DMS53 (cell line): ENCODE results near the gene USP11.
"Not testable (repeated sequence)": the region's sequence is repeated elsewhere in the genome, so short reads cannot be mapped to it uniquely, and the experiment has no call there.

ENCODE experiments used
- DNase-seq: peaks from one replicate; lab custom pipeline; 2025; lab: John Stamatoyannopoulos, UW

Gene USP11

DNA sequence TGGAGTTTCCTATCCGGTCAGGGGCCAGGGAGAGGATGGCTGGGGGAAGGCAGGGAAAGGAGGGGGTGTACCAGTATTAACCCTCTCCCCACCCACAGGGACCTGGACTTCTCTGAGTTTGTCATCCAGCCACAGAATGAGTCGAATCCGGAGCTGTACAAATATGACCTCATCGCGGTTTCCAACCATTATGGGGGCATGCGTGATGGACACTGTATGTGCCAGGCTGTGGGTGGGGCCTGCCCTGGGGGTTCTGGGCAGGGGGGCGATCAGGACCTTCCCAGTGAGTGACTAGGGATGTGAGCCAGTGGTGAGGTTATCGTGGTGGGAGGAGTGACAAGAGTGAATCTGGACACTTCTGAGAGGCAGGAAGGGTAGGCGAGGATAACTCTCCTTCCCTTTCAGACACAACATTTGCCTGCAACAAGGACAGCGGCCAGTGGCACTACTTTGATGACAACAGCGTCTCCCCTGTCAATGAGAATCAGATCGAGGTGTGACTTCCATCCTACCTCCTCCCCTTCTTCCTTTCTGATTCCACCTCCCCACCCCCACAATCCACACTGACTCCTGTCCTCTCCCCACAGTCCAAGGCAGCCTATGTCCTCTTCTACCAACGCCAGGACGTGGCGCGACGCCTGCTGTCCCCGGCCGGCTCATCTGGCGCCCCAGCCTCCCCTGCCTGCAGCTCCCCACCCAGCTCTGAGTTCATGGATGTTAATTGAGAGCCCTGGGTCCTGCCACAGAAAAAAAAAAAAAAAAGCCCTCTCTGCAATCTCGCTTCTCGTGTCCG lies 14.6 kb downstream of the USP11 start:
- DNase-seq = no peak

DNA sequence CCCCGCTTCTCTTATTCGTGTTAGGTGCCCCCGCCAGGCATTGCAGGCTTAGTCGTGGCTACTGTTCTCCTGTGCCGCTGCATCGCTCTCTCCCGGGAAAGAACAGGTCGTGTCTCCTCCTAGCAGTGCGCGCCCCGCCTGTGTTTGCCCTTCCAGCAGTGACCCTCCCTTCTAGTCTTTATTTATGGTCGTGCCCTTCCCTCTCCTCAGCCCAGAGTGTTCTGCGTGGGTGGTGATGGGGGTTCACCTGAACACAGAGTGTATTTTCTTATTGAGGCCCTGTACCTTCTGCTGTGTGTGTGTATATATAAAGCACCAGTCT lies 15.2 kb downstream of the USP11 start:
- no peak for DNase-seq

DNA sequence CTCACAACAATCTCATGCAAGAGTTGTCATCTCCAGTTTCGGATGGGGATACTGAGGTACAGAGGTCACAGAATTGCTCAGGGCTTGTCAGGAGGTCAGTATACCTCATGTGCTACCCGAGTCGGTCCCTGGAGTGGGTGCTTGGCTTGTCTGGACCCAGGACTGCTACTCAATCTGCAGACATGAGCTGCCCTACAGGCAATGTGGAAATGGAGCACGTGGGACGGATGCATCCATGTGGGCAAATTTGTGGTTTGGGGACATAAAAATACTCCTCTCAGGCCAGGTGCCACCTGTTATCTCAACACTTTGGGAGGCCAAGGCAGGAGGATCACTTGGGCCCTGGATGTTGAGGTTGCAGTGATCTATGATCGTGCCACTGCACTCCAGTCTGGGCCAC lies 15.8 kb downstream of the USP11 start:
- no peak for DNase-seq

DNA sequence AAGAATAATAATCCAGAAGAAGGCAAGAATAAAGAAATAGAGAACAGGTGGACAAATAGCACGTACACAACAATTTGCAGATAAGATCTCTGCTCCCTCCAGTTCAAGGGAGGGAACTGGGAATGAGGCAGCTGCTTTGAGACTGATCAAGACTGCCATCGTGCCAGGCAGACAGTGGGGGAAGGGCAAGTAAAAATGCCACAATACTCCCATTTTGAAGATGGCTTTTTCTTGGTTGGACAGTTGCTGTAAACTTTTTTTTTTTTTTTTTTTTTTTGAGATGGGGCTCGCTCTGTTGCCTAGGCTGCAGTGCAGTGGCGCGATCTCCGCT lies 17.2 kb downstream of the USP11 start:
- DNase-seq = no peak

DNA sequence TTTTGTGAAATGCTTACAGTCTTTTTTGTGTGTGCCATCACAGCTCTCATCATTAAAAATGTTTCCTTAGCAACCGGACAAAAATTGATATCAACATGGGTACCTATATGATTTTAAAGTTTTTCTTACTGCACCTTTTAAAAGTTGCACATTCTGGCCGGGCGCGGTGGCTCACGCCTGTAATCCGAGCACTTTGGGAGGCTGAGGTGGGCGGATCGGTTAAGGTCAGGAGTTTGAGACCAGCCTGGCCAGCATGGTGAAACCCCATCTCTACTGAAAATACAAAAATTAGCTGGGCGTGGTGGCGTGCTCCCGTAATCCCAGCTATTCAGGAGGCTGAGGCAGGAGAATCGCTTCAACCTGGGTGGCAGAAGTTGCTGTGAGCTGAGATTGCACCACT lies 24.8 kb downstream of the USP11 start:
- not testable (repeated sequence) for DNase-seq

DNA sequence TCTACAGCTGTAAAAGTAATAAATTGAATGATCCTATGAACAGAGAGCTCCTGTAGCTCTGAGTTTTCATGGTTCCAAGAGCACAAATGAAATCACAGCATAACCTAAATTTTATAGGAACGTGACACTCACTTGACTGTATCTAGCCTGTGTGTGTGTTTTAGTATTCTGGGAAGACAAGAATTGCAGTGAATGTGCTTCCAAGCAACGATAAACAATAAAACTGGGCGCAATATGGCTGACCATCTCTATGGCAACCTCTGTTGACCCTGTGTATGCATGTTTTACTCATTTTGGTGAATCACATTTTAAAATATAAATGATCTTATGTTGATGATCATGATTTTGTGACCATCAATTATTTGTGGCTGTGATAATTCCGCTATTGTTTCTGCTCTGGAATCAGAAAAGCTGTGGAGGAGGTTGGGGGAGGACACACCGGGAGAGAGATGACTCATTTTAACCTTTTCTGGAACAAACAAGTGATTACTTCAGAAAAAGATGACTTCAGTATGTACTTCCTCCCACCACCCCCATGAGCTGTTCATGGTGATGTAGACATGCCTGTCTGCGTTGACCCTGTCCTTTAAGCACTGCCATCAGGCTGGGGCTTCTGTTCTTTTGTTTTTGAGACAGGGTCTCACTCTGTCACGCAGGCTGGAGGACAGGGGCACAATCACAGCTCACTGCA lies 31.8 kb downstream of the USP11 start:
- DNase-seq = peak; percentile 49

DNA sequence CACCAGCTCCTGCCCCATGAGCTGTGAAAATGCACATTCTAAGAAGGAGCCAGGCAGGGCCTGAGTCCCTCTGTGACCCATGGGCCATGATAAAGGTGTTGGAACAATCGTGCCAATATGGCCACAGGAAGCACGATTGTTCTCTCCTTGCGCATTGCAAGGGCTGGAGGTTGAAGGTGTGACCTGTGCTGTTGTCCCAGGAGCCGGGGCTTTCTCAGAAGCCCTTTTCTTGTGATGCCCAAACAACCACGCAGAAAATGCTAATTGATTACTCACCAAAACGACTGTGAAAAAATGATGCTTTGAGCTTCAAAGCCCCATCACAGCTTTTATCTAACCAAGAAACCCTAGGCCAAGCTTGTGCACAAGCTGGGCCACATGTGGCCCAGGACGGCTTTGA lies 33.8 kb downstream of the USP11 start:
- DNase-seq = no peak

DNA sequence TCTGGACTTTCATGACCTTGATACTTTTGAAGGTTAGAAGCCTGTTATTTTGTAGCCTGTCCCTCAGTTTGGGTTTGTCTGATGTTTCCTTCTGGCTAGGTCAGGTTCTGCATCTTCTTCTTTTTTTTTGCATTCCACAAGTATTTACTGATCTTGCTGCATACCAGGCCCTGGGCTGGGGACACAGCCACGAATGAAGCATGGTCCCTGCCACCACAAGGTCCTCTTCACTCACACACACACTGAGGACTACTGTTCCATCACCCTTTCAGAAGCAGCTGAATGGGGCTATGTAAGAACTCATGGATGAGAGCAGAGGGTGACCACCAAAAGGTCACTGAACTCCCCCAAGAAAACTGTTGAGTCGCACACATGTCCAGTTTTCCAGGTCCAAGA lies 39.2 kb downstream of the USP11 start:
- no peak for DNase-seq

DNA sequence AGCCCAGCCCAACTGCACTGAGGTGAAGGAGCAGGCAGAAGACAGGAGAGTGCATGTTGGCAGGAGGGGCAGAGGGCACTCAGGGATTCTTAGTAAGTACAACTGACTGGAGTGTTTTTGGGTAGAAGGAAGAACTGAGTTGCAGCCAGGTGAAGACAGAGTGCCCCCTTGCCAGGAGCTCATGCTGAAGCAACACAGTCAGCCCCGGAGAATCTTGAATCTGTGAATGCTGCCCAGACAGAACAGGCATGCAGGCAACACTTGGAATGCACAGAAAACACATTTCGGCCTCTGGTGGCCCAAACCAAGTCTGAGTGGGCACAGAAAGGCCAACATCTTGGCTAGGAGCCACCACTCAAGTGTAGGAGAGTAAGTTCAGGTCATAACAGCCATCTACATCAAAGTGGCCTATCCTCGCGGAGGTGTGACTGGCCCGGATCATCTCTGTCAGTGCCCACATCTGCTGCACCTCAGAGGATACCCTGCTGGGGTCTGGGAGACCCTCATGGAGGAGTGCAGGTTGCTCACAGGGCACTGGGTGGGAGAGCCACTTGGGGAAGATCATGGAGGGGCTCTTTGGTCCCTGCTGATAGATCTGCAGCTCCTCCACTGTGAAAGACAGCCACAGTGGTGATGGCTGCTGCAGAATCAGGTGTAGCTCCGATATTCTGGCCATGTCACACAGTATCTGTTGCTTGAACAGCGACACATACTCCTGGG lies 40.4 kb downstream of the USP11 start:
- DNase-seq = no peak

DNA sequence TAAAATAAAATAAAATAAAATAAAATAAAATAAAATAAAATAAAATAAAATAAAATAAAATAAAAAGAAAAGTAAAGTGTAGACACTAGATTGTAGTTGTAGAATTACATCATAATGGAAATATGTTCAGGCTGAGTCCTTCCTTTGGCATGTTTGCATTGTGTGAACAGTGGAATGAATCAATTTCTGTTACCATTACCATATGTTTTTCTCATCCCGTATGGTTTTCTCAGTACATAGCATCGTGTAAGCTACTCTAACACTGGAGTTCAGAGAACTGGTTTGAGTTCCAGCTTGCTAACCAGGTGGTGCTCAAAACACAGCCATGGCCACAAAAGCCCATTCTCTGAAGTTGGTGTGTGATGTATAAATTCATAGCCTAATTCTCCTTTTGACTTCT lies 45.9 kb downstream of the USP11 start:
- no peak for DNase-seq

DNA sequence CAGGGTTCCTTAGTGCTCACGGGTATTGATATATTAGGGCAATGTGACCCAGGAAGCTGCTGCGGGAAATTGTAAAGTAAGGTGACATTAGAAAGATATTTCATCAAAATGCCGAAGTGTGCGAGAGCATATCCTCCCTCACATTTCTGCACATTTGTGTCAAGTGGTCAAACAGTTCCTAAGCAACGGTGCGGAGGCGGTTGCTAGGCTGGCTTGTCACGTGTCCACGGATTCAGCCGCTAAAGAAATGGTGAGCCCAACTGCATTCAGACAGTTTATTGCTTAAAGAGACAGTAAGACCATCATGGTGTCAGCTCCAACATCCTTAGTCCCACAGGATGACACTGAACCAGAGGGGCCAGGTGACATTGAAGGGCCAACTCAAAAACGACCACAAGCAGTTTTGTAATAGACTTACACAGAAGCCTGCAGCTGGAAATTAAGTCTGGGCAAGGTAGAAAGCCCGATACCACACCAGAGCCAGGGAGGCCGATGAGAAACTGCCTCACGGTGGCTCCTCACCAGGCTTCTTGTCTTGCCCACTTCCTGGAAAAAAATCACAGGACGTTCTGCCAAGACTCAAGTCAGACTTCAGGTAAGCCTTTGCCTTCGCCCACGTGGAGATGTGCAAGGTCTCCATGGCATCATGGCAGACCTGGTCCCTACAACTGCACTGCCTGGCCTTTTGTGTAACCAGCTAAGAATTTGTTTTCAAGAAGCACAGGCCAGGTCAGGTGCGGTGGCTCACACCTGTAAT lies 50.4 kb downstream of the USP11 start:
- peak; percentile 80 for DNase-seq

DNA sequence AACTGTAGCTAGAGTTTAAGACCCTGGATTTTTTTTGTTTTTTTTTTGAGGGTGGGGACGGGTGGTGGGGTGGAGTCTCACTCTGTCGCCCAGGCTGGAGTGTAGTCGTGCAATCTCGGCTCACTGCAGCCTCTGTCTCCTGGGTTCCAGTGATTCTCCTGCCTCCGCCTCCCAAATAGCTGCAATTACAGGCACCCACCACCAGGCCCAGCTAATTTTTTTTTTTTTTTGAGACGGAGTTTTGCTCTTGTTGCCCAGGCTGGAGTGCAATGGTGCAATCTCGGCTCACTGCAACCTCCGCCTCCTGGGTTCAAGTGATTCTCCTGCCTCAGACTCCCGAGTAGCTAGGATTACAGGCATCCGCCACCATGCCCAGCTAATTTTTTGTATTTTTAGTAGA lies 51.8 kb downstream of the USP11 start:
- not testable (repeated sequence) for DNase-seq

DNA sequence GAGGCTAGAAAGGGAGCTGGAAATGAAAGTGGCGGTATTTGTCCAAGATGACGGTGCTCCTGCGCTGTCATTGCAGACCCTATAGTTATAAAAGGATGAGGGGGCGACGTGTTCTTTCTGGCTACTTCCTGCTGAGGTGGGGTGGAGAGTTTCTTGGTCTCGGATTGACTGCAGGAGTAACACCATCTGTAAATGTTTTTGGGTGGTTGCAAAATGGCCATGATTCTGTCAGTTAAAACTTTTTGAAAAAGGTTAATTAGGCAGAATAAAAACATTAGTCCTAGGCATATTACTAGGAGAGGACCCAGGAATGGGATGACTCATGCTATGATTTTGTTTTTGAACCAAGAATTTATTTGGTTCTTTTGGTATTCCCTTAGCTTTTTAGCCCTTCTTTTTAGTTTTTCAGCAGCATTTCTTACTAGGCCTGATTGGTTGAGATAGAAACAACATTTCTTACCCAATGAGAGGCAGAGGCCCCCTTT lies 53.1 kb downstream of the USP11 start:
- no peak for DNase-seq

DNA sequence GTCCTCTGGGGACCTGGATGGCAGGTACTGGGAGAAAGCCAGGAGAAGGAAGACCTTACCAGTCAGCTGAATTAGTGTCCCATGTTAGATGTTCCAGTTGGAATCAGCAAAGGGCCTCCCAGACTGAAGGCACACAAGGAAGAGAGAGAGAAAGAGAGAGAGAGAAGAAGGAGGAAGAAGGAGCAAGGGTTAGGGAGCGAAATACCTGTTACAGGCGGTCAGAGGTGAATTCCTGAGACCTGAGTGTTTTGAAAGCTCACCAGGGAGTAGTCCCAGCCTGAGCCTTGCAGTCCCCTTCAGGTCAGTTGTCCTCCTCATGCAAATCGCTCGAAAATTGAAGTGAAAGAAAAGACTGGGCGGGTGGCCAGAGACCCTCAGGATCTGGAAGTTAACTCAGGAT lies 60.3 kb downstream of the USP11 start:
- no peak for DNase-seq

DNA sequence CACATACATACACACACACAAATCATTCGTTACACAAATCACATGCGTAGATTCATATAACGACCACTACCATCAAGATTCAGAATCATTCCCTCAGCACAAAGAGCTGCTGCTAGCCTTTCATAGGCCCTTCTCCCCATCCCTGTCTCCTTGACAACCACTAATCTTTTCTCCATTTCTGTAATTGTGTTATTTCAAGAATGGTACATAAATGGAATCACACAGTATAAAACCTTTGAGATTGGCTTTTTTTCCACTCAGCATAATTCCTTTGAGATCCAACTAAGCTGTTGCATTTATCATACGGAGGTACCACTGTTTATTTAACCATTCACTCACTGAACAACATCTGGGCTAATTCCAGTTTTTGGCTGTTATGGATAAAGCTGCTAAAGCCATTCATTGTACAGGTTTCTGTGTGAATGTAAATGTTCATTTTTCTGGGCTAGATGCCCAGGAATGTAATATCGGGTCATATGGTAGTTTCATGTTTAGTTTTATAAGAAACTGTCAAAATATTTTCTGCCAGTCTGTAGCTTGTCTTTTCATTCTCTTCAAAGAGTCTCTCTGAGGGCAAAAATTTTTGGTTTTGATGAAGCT lies 64.1 kb downstream of the USP11 start:
- no peak for DNase-seq

DNA sequence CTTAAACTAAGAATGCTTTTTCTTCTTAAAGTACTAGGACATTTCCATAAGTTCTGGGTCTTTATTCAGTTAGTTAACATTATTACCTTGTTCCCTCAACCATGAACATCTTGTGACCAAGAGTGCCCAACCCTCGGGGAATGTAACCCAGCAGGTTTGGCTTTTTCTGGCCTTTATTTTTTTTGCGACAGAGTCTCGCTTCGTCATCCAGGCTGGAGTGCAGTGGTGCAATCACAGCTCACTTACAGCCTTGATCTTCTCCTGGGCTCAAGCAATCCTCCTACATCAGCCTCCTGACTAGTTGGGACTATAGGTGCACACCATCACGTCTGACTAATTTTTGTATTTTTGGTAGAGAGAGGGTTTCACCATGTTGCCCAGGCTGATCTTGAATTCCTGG lies 65.1 kb downstream of the USP11 start:
- DNase-seq = peak; percentile 35
